OCI-LY1 (cell line): Measurements from ENCODE around the gene PDGFD.

Experiments used
- H2AFZ ChIP-seq: fragments of 200-600 bp; sonication (generic), shearing (Covaris generic); 2 replicates; pipeline ENCODE4 v1.6.0; 2014; ENCODE audit warnings: antibody characterized with exemption, mild to moderate bottlenecking, low read length
- H3F3A ChIP-seq: fragments of 200-600 bp; sonication (generic), shearing (Covaris generic); 2 replicates; pipeline ENCODE4 v1.6.0; 2014; ENCODE audit warnings: mild to moderate bottlenecking, antibody characterized with exemption, low read length, moderate library complexity; ENCODE audit not compliant: insufficient read depth
- H3K27ac ChIP-seq: fragments of 200-600 bp; sonication (generic); 2 replicates; pipeline ENCODE4 v1.5.1; 2014; ENCODE audit warnings: low read length, mixed run types, mild to moderate bottlenecking, low read depth; ENCODE audit not compliant: poor library complexity, severe bottlenecking
- H3K27me3 ChIP-seq: fragments of 200-600 bp; sonication (generic); 2 replicates; pipeline ENCODE4 v1.6.0; 2014; ENCODE audit warnings: antibody characterized with exemption, mild to moderate bottlenecking, low read length, moderate library complexity; ENCODE audit not compliant: insufficient read depth
- H3K36me3 ChIP-seq: fragments of 200-600 bp; sonication (generic); 2 replicates; pipeline ENCODE4 v1.6.1; 2014; ENCODE audit warnings: mild to moderate bottlenecking, antibody characterized with exemption, low read length, moderate library complexity, mixed read lengths; ENCODE audit not compliant: insufficient read depth
- H3K4me1 ChIP-seq: fragments of 200-600 bp; sonication (generic); 2 replicates; pipeline ENCODE4 v1.5.1; 2014; ENCODE audit warnings: mild to moderate bottlenecking, low read length, moderate library complexity; ENCODE audit not compliant: insufficient read depth, severe bottlenecking
- H3K4me2 ChIP-seq: fragments of 200-600 bp; sonication (generic), shearing (Covaris generic); 2 replicates; pipeline ENCODE4 v1.6.1; 2014; ENCODE audit warnings: low read length
- H3K4me3 ChIP-seq: fragments of 200-600 bp; sonication (generic); 2 replicates; pipeline ENCODE4 v1.5.1; 2014; ENCODE audit warnings: low read length, low read depth, mild to moderate bottlenecking, mixed read lengths; ENCODE audit not compliant: poor library complexity, severe bottlenecking
- H3K79me2 ChIP-seq: fragments of 200-600 bp; shearing (Covaris generic); 2 replicates; pipeline ENCODE4 v1.6.1; 2016; ENCODE audit warnings: mixed run types, low read length, mixed read lengths; ENCODE audit not compliant: insufficient read depth
- H3K9ac ChIP-seq: fragments of 200-600 bp; sonication (generic), shearing (Covaris generic); 2 replicates; pipeline ENCODE4 v1.6.1; 2014; ENCODE audit warnings: mild to moderate bottlenecking, low read length, mixed read lengths
- H3K9me2 ChIP-seq: fragments of 200-600 bp; sonication (generic), shearing (Covaris generic); 2 replicates; pipeline ENCODE4 v1.6.1; 2014; ENCODE audit warnings: low read depth, mild to moderate bottlenecking, low read length, mixed read lengths
- H3K9me3 ChIP-seq: fragments of 200-600 bp; shearing (Covaris generic); 2 replicates; pipeline ENCODE4 v1.6.1; 2014; ENCODE audit warnings: low read length, mixed read lengths
- H4K20me1 ChIP-seq: fragments of 200-600 bp; sonication (generic), shearing (Covaris generic); 2 replicates; pipeline ENCODE4 v1.6.0; 2016; ENCODE audit warnings: mild to moderate bottlenecking, low read length; ENCODE audit not compliant: insufficient read depth
- CTCF ChIP-seq: fragments of 200-600 bp; sonication (generic), shearing (Covaris generic); IDR thresholded peaks from 2 replicates; pipeline ENCODE4 v1.5.1; 2017; ENCODE audit warnings: mild to moderate bottlenecking, antibody characterized with exemption, low read length, moderate library complexity, mixed read lengths
- EZH2 ChIP-seq: fragments of 200-600 bp; sonication (generic), shearing (Covaris generic); IDR thresholded peaks from 2 replicates; pipeline ENCODE4 v1.8.0; 2017; ENCODE audit warnings: borderline replicate concordance, mixed run types, mild to moderate bottlenecking, antibody characterized with exemption, low read length, moderate library complexity, mixed read lengths

Gene PDGFD

DNA sequence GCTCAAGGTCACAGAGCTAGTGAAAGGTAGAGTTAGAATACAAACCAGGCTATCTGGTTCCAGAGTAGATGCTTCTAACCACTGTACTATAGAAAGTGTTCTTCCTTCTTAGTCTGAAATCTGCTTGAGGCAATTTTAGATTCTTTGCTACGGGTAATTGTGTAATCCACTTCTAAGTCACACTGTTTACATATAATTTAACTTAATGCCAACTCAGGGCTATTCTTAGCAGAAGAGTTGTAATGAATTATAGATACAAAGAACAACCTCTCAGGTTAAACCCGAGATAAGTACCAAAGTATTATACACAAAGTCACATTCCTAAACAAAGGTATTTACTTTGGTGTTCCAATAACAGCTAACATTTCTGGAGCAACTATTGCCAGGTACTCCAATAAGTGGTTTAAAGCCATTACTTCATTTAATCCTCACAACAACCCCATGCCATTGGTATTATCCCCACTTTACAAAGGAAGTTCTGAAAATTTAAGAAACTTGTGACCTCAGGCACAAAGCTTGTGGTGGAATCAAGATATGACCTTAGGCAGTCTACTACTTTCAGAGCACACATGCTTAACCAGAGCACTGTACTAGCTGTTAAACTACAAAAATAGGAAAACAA is 158.6 kb downstream of the PDGFD start:
- Histone ChIP-seq H3K4me1 (no peaks in the 10 kb centered on the region), H3K9me2 (no peaks in the 10 kb centered on the region), H3K79me2 (no peaks in the 10 kb centered on the region), H3F3A (no peaks in the 10 kb centered on the region), H3K36me3 (no peaks in the 10 kb centered on the region), H3K27ac (no peak overlapping the region), H2AFZ (no peak overlapping the region), H3K4me2 (no peak overlapping the region), H3K4me3 (no peak overlapping the region), H3K9me3 (no peaks in the 10 kb centered on the region), H3K9ac (no peak overlapping the region), H3K27me3 (no peaks in the 10 kb centered on the region), H4K20me1 (no peaks in the 10 kb centered on the region)
- TF ChIP-seq CTCF (no peak), EZH2 (no peak)

GRCh38 chr11:104003491-104003890 is 160.5 kb downstream of the PDGFD start:
- H2AFZ ChIP-seq, result no peak overlapping the region
- TF ChIP-seq EZH2, result no peak
- no peak for TF ChIP-seq CTCF
- no peaks in the 10 kb centered on the region for H4K20me1 ChIP-seq

GRCh38 chr11:104001561-104002056 is 162.3 kb downstream of the PDGFD start:
- H3F3A ChIP-seq, result no peaks in the 10 kb centered on the region
- no peaks in the 10 kb centered on the region for H3K4me1 ChIP-seq
- no peak overlapping the region for H3K4me2 ChIP-seq
- no peaks in the 10 kb centered on the region for H3K79me2 ChIP-seq
- no peak overlapping the region for H2AFZ ChIP-seq
- no peak overlapping the region for H3K4me3 ChIP-seq
- H3K9me3 ChIP-seq, result no peaks in the 10 kb centered on the region
- H3K9me2 ChIP-seq, result no peaks in the 10 kb centered on the region
- no peaks in the 10 kb centered on the region for H4K20me1 ChIP-seq
- H3K27ac ChIP-seq, result no peak overlapping the region
- no peaks in the 10 kb centered on the region for H3K27me3 ChIP-seq
- H3K9ac ChIP-seq, result no peak overlapping the region
- H3K36me3 ChIP-seq, result no peaks in the 10 kb centered on the region
- TF ChIP-seq EZH2 (no peak), CTCF (no peak)

More at GRCh38 chr11:104003491-104003890, 160.5 kb downstream of the PDGFD start:
- H3K27me3 ChIP-seq, result no peaks in the 10 kb centered on the region
- no peaks in the 10 kb centered on the region for H3K36me3 ChIP-seq
- H3K9me3 ChIP-seq, result no peaks in the 10 kb centered on the region
- H3K4me2 ChIP-seq, result no peak overlapping the region
- no peak overlapping the region for H3K9ac ChIP-seq
- H3K4me1 ChIP-seq, result no peaks in the 10 kb centered on the region
- no peaks in the 10 kb centered on the region for H3F3A ChIP-seq
- H3K4me3 ChIP-seq, result no peak overlapping the region
- H3K27ac ChIP-seq, result no peak overlapping the region
- H3K9me2 ChIP-seq, result no peaks in the 10 kb centered on the region
- H3K79me2 ChIP-seq, result no peaks in the 10 kb centered on the region
